ENCODE results near the gene CIAO1. TPM values are rescaled to one million over a fixed set of nuclear protein-coding genes. Genes with fewer than 3 reads are reported as not detected.
A peak's percentile ranks its signal among the peaks of the same experiment; 100 is the strongest.

The CIAO1 gene
- total and polyA plus RNA-seq, 2 of the 13 experiments (the other 11 are each of a cell fraction or from before 2014, with no cell fraction given) = 99.3 to 120 TPM

DNA sequence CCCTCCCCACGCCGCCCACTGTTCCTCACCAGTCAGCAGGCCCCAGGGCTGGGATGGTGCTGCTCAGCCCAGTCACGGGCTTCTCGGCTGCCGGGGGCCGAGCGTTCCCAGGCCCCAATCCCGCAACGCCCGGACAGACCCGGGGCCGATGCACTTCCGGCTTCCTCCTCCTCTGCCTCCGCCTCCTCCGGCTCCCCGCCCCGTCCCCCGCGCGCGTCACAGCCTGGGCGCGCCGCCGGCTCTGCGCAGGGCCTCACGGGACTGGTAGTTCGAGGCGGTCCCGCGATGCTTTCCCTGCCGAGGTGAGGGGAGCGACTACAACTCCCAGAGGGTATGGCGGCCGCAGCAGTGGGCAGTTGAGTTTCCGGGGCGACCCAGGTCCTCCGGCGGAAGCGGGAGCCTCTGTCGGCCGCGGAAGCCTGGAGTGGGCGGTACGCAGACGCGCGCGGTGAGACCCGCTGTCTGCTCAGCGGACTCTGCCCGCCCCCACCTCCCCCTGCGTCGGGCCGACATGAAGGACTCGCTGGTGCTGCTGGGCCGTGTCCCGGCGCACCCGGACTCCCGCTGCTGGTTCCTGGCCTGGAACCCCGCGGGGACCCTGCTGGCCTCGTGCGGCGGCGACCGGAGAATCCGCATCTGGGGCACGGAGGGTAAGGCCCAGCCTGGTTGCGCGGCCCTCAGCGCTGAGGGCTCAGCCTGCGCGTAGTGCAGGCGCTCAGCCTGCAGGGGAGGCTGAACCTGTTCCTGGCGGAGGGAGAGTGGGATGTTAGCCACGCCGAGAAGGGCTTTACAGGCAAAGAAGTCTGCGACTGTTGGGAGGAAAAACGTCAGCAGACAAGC is at the start of gene CIAO1, which contains the start of gene TMEM127 (continued):
- TF ChIP-seq ZNF33B (CRISPR knock-in tag; IDR thresholded peaks at IDR 0.05) (peak; percentile 75; the same call in 1 of the 2 replicates), NAIF1 (CRISPR knock-in tag; IDR thresholded peaks at IDR 0.05; ENCODE audit: borderline replicate concordance) (peak; percentile 93), ZNF768 (CRISPR knock-in tag; IDR thresholded peaks at IDR 0.05) (peak; percentile 87; the same call in 1 of the 2 replicates), NFIC (IDR thresholded peaks at IDR 0.05; ENCODE audit: low read length) (no peak), POLR2A (IDR thresholded peaks at IDR 0.05; ENCODE audit: insufficient read depth in 1 of 2, low read depth in 2 of 2, low read length in 2 of 2) (peak in 1 of 2 experiments; percentile 84; a peak in 2 of 4 replicates), ZNF136 (CRISPR knock-in tag; IDR thresholded peaks at IDR 0.05; ENCODE audit: low read depth) (peak; percentile 84), ETV5 (CRISPR knock-in tag; IDR thresholded peaks at IDR 0.05; ENCODE audit: borderline replicate concordance) (peak; percentile 88), ONECUT2 (CRISPR knock-in tag; IDR thresholded peaks at IDR 0.05) (no peak), KDM1A (CRISPR knock-in tag; IDR thresholded peaks at IDR 0.05) (no peak), PPARG (CRISPR knock-in tag; conservative IDR thresholded peaks at IDR 0.05) (peak; percentile 23; the same call in 1 of the 2 replicates), ZNF724P (CRISPR knock-in tag; IDR thresholded peaks at IDR 0.05; ENCODE audit: borderline replicate concordance) (peak; percentile 88; the same call in 1 of the 2 replicates), NBN (conservative IDR thresholded peaks at IDR 0.05) (no peak), MTF1 (CRISPR knock-in tag; IDR thresholded peaks at IDR 0.05) (no peak)
- TF ChIP-seq, protein P1, sequence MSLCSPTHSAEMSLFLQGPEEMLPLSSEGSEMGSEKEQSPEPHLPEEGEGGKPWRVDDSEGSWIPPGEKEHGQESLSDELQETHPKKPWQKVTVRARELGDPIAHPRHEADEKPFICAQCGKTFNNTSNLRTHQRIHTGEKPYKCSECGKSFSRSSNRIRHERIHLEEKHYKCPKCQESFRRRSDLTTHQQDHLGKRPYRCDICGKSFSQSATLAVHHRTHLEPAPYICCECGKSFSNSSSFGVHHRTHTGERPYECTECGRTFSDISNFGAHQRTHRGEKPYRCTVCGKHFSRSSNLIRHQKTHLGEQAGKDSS (CRISPR knock-in tag; IDR thresholded peaks at IDR 0.05; ENCODE audit: borderline replicate concordance, low read depth) = peak; percentile 94; the same call in 1 of the 2 replicates
- TF ChIP-seq, protein P2, sequence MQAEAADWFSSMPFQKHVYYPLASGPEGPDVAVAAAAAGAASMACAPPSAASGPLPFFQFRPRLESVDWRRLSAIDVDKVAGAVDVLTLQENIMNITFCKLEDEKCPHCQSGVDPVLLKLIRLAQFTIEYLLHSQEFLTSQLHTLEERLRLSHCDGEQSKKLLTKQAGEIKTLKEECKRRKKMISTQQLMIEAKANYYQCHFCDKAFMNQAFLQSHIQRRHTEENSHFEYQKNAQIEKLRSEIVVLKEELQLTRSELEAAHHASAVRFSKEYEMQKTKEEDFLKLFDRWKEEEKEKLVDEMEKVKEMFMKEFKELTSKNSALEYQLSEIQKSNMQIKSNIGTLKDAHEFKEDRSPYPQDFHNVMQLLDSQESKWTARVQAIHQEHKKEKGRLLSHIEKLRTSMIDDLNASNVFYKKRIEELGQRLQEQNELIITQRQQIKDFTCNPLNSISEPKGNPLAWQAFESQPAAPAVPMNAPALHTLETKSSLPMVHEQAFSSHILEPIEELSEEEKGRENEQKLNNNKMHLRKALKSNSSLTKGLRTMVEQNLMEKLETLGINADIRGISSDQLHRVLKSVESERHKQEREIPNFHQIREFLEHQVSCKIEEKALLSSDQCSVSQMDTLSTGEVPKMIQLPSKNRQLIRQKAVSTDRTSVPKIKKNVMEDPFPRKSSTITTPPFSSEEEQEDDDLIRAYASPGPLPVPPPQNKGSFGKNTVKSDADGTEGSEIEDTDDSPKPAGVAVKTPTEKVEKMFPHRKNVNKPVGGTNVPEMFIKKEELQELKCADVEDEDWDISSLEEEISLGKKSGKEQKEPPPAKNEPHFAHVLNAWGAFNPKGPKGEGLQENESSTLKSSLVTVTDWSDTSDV (CRISPR knock-in tag; IDR thresholded peaks at IDR 0.05) = peak; percentile 88
- TF ChIP-seq, protein P3, sequence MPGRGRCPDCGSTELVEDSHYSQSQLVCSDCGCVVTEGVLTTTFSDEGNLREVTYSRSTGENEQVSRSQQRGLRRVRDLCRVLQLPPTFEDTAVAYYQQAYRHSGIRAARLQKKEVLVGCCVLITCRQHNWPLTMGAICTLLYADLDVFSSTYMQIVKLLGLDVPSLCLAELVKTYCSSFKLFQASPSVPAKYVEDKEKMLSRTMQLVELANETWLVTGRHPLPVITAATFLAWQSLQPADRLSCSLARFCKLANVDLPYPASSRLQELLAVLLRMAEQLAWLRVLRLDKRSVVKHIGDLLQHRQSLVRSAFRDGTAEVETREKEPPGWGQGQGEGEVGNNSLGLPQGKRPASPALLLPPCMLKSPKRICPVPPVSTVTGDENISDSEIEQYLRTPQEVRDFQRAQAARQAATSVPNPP (CRISPR knock-in tag; IDR thresholded peaks at IDR 0.05) = peak; percentile 79; the same call in 1 of the 2 replicates
- TF ChIP-seq, protein P4, sequence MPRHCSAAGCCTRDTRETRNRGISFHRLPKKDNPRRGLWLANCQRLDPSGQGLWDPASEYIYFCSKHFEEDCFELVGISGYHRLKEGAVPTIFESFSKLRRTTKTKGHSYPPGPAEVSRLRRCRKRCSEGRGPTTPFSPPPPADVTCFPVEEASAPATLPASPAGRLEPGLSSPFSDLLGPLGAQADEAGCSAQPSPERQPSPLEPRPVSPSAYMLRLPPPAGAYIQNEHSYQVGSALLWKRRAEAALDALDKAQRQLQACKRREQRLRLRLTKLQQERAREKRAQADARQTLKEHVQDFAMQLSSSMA (CRISPR knock-in tag; IDR thresholded peaks at IDR 0.05) = peak; percentile 89; the same call in 1 of the 2 replicates
- TF ChIP-seq, protein P5, sequence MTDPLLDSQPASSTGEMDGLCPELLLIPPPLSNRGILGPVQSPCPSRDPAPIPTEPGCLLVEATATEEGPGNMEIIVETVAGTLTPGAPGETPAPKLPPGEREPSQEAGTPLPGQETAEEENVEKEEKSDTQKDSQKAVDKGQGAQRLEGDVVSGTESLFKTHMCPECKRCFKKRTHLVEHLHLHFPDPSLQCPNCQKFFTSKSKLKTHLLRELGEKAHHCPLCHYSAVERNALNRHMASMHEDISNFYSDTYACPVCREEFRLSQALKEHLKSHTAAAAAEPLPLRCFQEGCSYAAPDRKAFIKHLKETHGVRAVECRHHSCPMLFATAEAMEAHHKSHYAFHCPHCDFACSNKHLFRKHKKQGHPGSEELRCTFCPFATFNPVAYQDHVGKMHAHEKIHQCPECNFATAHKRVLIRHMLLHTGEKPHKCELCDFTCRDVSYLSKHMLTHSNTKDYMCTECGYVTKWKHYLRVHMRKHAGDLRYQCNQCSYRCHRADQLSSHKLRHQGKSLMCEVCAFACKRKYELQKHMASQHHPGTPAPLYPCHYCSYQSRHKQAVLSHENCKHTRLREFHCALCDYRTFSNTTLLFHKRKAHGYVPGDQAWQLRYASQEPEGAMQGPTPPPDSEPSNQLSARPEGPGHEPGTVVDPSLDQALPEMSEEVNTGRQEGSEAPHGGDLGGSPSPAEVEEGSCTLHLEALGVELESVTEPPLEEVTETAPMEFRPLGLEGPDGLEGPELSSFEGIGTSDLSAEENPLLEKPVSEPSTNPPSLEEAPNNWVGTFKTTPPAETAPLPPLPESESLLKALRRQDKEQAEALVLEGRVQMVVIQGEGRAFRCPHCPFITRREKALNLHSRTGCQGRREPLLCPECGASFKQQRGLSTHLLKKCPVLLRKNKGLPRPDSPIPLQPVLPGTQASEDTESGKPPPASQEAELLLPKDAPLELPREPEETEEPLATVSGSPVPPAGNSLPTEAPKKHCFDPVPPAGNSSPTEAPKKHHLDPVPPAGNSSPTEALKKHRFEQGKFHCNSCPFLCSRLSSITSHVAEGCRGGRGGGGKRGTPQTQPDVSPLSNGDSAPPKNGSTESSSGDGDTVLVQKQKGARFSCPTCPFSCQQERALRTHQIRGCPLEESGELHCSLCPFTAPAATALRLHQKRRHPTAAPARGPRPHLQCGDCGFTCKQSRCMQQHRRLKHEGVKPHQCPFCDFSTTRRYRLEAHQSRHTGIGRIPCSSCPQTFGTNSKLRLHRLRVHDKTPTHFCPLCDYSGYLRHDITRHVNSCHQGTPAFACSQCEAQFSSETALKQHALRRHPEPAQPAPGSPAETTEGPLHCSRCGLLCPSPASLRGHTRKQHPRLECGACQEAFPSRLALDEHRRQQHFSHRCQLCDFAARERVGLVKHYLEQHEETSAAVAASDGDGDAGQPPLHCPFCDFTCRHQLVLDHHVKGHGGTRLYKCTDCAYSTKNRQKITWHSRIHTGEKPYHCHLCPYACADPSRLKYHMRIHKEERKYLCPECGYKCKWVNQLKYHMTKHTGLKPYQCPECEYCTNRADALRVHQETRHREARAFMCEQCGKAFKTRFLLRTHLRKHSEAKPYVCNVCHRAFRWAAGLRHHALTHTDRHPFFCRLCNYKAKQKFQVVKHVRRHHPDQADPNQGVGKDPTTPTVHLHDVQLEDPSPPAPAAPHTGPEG (CRISPR knock-in tag; IDR thresholded peaks at IDR 0.05) = peak; percentile 86

Data from HepG2 (cell line).